Ovary (tissue), 3 donors: ENCODE results near the gene CCDC88A.
"Not testable (repeated sequence)": the region's sequence is repeated elsewhere in the genome, so short reads cannot be mapped to it uniquely, and the experiment has no call there.

Experiments used
- CTCF ChIP-seq, 3 donors: fragments of 450-650 bp in 2 of 3; fragments of 200-600 bp in 1 of 3; IDR thresholded peaks; one replicate each; pipeline versions ENCODE4 v1.5.1 to v1.8.0; 2016 to 2022; ENCODE audit warnings: antibody characterized with exemption in 3 of 3, mild to moderate bottlenecking in 1 of 3
- POLR2A ChIP-seq: fragments of 450-650 bp; IDR thresholded peaks from one replicate; pipeline ENCODE4 v1.6.1; 2017; ENCODE audit warnings: antibody characterized with exemption, mild to moderate bottlenecking, moderate library complexity
- donor health status: DM: no; HTN: no; CAD: no.

GRCh38 chr2:55279214-55279835, 140.3 kb downstream of the CCDC88A start:
- TF ChIP-seq POLR2A; CTCF (IDR thresholded peaks at IDR 0.05): not testable (repeated sequence)
